IMR-90 (cell line): ENCODE data around the gene TNRC6A. TPM values are rescaled to one million over a fixed set of nuclear protein-coding genes. Genes with fewer than 3 reads are reported as not detected.
A peak's percentile ranks its signal among the peaks of the same experiment; 100 is the strongest.

Experiments used
- ATAC-seq: fragments of 200-7000 bp; cut with Tn5 transposase; 2 replicates; pipeline ENCODE4 v1.9.1; 2020; ENCODE audit warnings: low read depth, mild to moderate bottlenecking, moderate library complexity
- BruUV-seq: library from RNA; stranded (reverse); fragments of 400-500 nt; replicated peaks from 2 replicates; lab custom pipeline; 2021; lab: Mats Ljungman, UMichigan
- CTCF ChIA-PET: fragments of 300-600 bp; formaldehyde crosslinking; extraction: SDS; loops from one replicate; lab custom pipeline; 2021; ENCODE audit warnings: antibody characterized with exemption; lab: Yijun Ruan, JAX
- POLR2A ChIA-PET: fragments of 300-600 bp; sonication (Branson Sonifier 250); formaldehyde crosslinking; loops from one replicate; lab custom pipeline; 2022; ENCODE audit warnings: antibody characterized with exemption; ENCODE audit not compliant: unreplicated experiment; lab: Charles Lee
- DNase-seq: peaks from one replicate; pipeline ENCODE4 v3.0.0; 2013
- H2AFZ ChIP-seq: replicated peaks from 2 replicates; pipeline ENCODE3; 2013; ENCODE audit warnings: low read length, mild to moderate bottlenecking; ENCODE audit not compliant: poor library complexity
- H2AK5ac ChIP-seq: 2 replicates; pipeline ENCODE4 v1.6.1; 2013; ENCODE audit warnings: low read depth, low read length, inconsistent platforms
- H2AK9ac ChIP-seq: replicated peaks from 2 replicates; pipeline ENCODE3; 2013; ENCODE audit warnings: mild to moderate bottlenecking, low read depth, low read length, moderate library complexity; ENCODE audit not compliant: poor library complexity
- H2BK120ac ChIP-seq: 2 replicates; pipeline ENCODE4 v1.6.1; 2013; ENCODE audit warnings: low read depth, low read length, inconsistent platforms
- H2BK15ac ChIP-seq: 3 replicates; pipeline ENCODE4 v1.6.1; 2013; ENCODE audit warnings: low read depth, low read length, inconsistent platforms
- H2BK20ac ChIP-seq: 2 replicates; pipeline ENCODE4 v1.6.1; 2013; ENCODE audit warnings: low read depth, mild to moderate bottlenecking, inconsistent platforms, low read length, moderate library complexity
- H2BK5ac ChIP-seq: 2 replicates; pipeline ENCODE4 v1.6.1; 2013; ENCODE audit warnings: mild to moderate bottlenecking, low read depth, low read length, inconsistent platforms; ENCODE audit not compliant: poor library complexity, severe bottlenecking
- H3K14ac ChIP-seq: replicated peaks from 2 replicates; pipeline ENCODE4 v1.6.1; 2013; ENCODE audit warnings: low read depth, low read length, inconsistent platforms
- H3K18ac ChIP-seq: 2 replicates; pipeline ENCODE4 v1.6.1; 2013; ENCODE audit warnings: low read depth, low read length, control low read depth
- H3K23ac ChIP-seq: 2 replicates; pipeline ENCODE4 v1.6.1; 2013; ENCODE audit warnings: low read depth, low read length, inconsistent platforms
- H3K27ac ChIP-seq: 2 replicates; pipeline ENCODE4 v1.5.1; 2013; ENCODE audit warnings: mild to moderate bottlenecking, control low read depth, low read length; ENCODE audit not compliant: insufficient read depth
- H3K27me3 ChIP-seq: 2 replicates; pipeline ENCODE4 v1.6.1; 2013; ENCODE audit warnings: low read length; ENCODE audit not compliant: control insufficient read depth, insufficient read depth
- H3K36me3 ChIP-seq: 2 replicates; pipeline ENCODE4 v1.6.1; 2013; ENCODE audit warnings: low read length, mixed read lengths; ENCODE audit not compliant: control insufficient read depth, insufficient read depth
- H3K4ac ChIP-seq: 2 replicates; pipeline ENCODE4 v1.6.1; 2013; ENCODE audit warnings: low read depth, low read length, inconsistent platforms
- H3K4me1 ChIP-seq: 2 replicates; pipeline ENCODE4 v1.6.1; 2013; ENCODE audit warnings: low read length, mixed read lengths; ENCODE audit not compliant: control insufficient read depth, insufficient read depth
- H3K4me2 ChIP-seq: 2 replicates; pipeline ENCODE4 v1.6.1; 2013; ENCODE audit warnings: low read depth, mild to moderate bottlenecking, control low read depth, low read length, moderate library complexity
- H3K4me3 ChIP-seq: 2 replicates; pipeline ENCODE4 v1.5.1; 2013; ENCODE audit warnings: low read depth, mild to moderate bottlenecking, control low read depth, low read length, moderate library complexity; ENCODE audit not compliant: insufficient read depth
- H3K56ac ChIP-seq: 2 replicates; pipeline ENCODE4 v1.6.1; 2013; ENCODE audit warnings: low read length, inconsistent platforms; ENCODE audit not compliant: insufficient read depth; ENCODE audit errors: extremely low read depth
- H3K79me1 ChIP-seq, 2 experiments: 2 replicates each; pipeline ENCODE4 v1.6.1; 2013; ENCODE audit warnings: low read length in 2 of 2, inconsistent platforms in 1 of 2, low read depth in 1 of 2
- H3K9ac ChIP-seq: 2 replicates; pipeline ENCODE4 v1.6.1; 2013; ENCODE audit warnings: low read depth, low read length, control low read depth
- H3K9me1 ChIP-seq: 2 replicates; pipeline ENCODE4 v1.6.1; 2013; ENCODE audit warnings: low read length, inconsistent platforms; ENCODE audit not compliant: insufficient read depth
- H3K9me3 ChIP-seq: 2 replicates; pipeline ENCODE4 v1.6.1; 2013; ENCODE audit warnings: low read length; ENCODE audit not compliant: control insufficient read depth, insufficient read depth
- H4K20me1 ChIP-seq: 2 replicates; pipeline ENCODE4 v1.6.1; 2013; ENCODE audit warnings: low read length, inconsistent platforms; ENCODE audit not compliant: insufficient read depth
- H4K5ac ChIP-seq: 2 replicates; pipeline ENCODE4 v1.6.1; 2013; ENCODE audit warnings: mild to moderate bottlenecking, low read depth, low read length, control low read depth
- H4K8ac ChIP-seq, 2 experiments: 2 replicates each; pipeline ENCODE4 v1.6.1; 2013; ENCODE audit warnings: low read depth in 2 of 2, low read length in 2 of 2, control low read depth in 1 of 2, inconsistent platforms in 1 of 2
- H4K91ac ChIP-seq: 2 replicates; pipeline ENCODE4 v1.6.1; 2013; ENCODE audit warnings: low read depth, low read length, inconsistent platforms; ENCODE audit not compliant: insufficient read depth
- CEBPB ChIP-seq: IDR thresholded peaks from 2 replicates; pipeline ENCODE4 v1.6.1; 2012; ENCODE audit warnings: low read depth, low read length, improper control_type of control experiment
- ELK1 ChIP-seq: fragments of 150-350 bp; IDR thresholded peaks from 2 replicates; pipeline ENCODE4 v1.6.1; 2016; ENCODE audit warnings: low read depth, mild to moderate bottlenecking, low read length, moderate library complexity, borderline replicate concordance
- MAFK ChIP-seq: IDR thresholded peaks from 2 replicates; pipeline ENCODE4 v1.6.1; 2012; ENCODE audit warnings: low read depth, low read length, improper control_type of control experiment
- POLR2A ChIP-seq: IDR thresholded peaks from 2 replicates; pipeline ENCODE4 v1.6.1; 2012; ENCODE audit warnings: mild to moderate bottlenecking, low read depth, low read length
- SMC3 ChIP-seq: fragments of 150-350 bp; IDR thresholded peaks from 2 replicates; pipeline ENCODE4 v1.6.1; 2016; ENCODE audit warnings: low read depth, mild to moderate bottlenecking, antibody characterized with exemption, low read length, moderate library complexity
- WGBS, 2 experiments: methylation state at CpG; one replicate each; pipeline versions ENCODE4 v1.1.5 to v1.1.7; 2013; ENCODE audit warnings: missing lambda C conversion rate in 2 of 2; ENCODE audit not compliant: insufficient read length in 1 of 2; ENCODE audit errors: extremely low coverage in 2 of 2; 5-methylcytosine and 5-hydroxymethylcytosine counted together
- dilution Hi-C: fragments of 300-500 bp; cut with HindIII; formaldehyde crosslinking; loops from one replicate; pipeline ENCODE4 v1.14.3; 2018; ENCODE audit warnings: low sequenced_read_pairs; ENCODE audit not compliant: unreplicated experiment
- in situ Hi-C: fragments of 300-500 bp; cut with MboI; formaldehyde crosslinking; loops from 3 replicates; pipeline ENCODE4 v1.14.3; 2019; ENCODE audit warnings: low sequenced_read_pairs, inconsistent platforms, mixed read lengths
- intact Hi-C: fragments of 100-400 bp; cut with micrococcal nuclease; formaldehyde crosslinking; loops from 2 replicates; pipeline ENCODE4 v1.10.0; 2022
- polyA plus RNA-seq, 3 experiments: library from polyadenylated mRNA; depleted of rRNA; stranded (reverse); fragments of >200 nt; gene quantifications; 2 replicates each; pipeline ENCODE4 v1.2.3, GENCODE V29; 2012; ENCODE audit warnings: low replicate concordance in 1 of 3
- total RNA-seq: library from RNA; depleted of rRNA; stranded (reverse); fragments of >200 nt; gene quantifications from 2 replicates; pipeline ENCODE4 v1.2.3, GENCODE V29; 2012

Gene TNRC6A
- total and polyA plus RNA-seq, 2 of the 4 experiments (the other 2 are of a cell fraction): 32.4 to 42.3 TPM

- POLR2A ChIA-PET: no interaction called here
These were observed 90.1 kb downstream of the TNRC6A start for GRCh38 chr16:24819462-24820040.

More at GRCh38 chr16:24819462-24820040, 90.1 kb downstream of the TNRC6A start:
- peaks cover 7% of the 10 kb centered on the region; the same call in 1 of the 2 replicates for H3K4me1 ChIP-seq
- no peak overlapping the region for H3K56ac ChIP-seq
- peaks cover 8% of the 10 kb centered on the region; the same call in 1 of the 2 replicates for H3K9me1 ChIP-seq
- no peak overlapping the region for H2BK120ac ChIP-seq
- no peak overlapping the region for H3K4me3 ChIP-seq
- in situ Hi-C loops: no loop called here
- H2AK5ac ChIP-seq: no peak overlapping the region
- no peak overlapping the region for H3K18ac ChIP-seq
- no peak overlapping the region for H4K91ac ChIP-seq
- intact Hi-C loops: no loop called here
- no peak overlapping the region for H2BK15ac ChIP-seq
- H4K5ac ChIP-seq: no peak overlapping the region
- no peak for TF ChIP-seq SMC3
- no peak for TF ChIP-seq MAFK
- no peak for TF ChIP-seq POLR2A
- no peak for TF ChIP-seq ELK1
- no peak for TF ChIP-seq CEBPB
- peaks cover 16 to 29% of the 10 kb centered on the region in 2 experiments; a peak in 3 of 4 replicates for H3K79me1 ChIP-seq
- H3K9ac ChIP-seq: no peak overlapping the region
- no peak overlapping the region for H2AFZ ChIP-seq
- dilution Hi-C loops: no loop called here
- H4K8ac ChIP-seq: no peak overlapping the region
- no peak overlapping the region for H3K23ac ChIP-seq
- CTCF ChIA-PET: no interaction called here
- peaks cover 69% of the 10 kb centered on the region for H3K36me3 ChIP-seq
- no CpG with 5 or more reads among the region's 2 CpGs for WGBS, 2 experiments
- H2BK5ac ChIP-seq: no peak overlapping the region
- H4K20me1 ChIP-seq: no peaks in the 10 kb centered on the region
- H3K4ac ChIP-seq: no peak overlapping the region
- no peak overlapping the region for H3K4me2 ChIP-seq
- no peaks in the 10 kb centered on the region for H3K9me3 ChIP-seq
- DNase-seq (peak; percentile 16), ATAC-seq (peak; percentile 55)
- no TSS peak for BruUV-seq
- no peak overlapping the region for H3K14ac ChIP-seq
- no peak overlapping the region for H2BK20ac ChIP-seq
- H3K27me3 ChIP-seq: no peaks in the 10 kb centered on the region
- peak overlapping the region; percentile 67; the same call in 1 of the 2 replicates for H3K27ac ChIP-seq
- H2AK9ac ChIP-seq: no peak overlapping the region
